Loucy (cell line): ENCODE measurements around the gene TTC7B.

ENCODE experiments used
- EZH2phosphoT487 ChIP-seq: fragments of 200-600 bp; IDR thresholded peaks from 2 replicates; pipeline ENCODE4 v1.6.1; 2018; ENCODE audit warnings: antibody characterized with exemption, mild to moderate bottlenecking, moderate library complexity, borderline replicate concordance
- TF ChIP-seq, protein P1 (sequence below): fragments of 200-600 bp; sonication (generic); conservative IDR thresholded peaks from 2 replicates; pipeline ENCODE4 v1.5.1; 2014; ENCODE audit warnings: mild to moderate bottlenecking, antibody characterized with exemption, low read length

DNA sequence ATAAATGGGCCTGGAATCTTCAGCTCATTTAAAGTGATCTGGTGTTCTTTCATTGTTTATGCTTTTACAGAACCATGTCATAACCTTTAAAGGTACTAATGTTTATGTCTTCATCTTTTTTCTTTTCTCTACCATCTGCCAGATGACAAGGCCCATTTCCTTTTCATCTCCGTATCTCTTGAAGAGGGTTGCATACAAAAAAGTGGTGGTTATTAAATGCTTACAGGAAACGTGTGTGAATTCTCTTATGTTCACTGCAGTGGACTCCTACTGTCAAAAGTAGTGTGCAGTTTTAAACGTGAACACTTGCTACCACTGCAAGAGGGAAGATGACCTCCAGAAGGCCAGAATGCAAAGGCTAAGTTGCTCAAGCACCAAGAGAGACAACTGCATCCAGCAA is 91.4 kb downstream of the TTC7B start:
- TF ChIP-seq, protein P1, sequence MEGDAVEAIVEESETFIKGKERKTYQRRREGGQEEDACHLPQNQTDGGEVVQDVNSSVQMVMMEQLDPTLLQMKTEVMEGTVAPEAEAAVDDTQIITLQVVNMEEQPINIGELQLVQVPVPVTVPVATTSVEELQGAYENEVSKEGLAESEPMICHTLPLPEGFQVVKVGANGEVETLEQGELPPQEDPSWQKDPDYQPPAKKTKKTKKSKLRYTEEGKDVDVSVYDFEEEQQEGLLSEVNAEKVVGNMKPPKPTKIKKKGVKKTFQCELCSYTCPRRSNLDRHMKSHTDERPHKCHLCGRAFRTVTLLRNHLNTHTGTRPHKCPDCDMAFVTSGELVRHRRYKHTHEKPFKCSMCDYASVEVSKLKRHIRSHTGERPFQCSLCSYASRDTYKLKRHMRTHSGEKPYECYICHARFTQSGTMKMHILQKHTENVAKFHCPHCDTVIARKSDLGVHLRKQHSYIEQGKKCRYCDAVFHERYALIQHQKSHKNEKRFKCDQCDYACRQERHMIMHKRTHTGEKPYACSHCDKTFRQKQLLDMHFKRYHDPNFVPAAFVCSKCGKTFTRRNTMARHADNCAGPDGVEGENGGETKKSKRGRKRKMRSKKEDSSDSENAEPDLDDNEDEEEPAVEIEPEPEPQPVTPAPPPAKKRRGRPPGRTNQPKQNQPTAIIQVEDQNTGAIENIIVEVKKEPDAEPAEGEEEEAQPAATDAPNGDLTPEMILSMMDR, result no peak
- no peak for TF ChIP-seq EZH2phosphoT487
